ENCODE measurements around the gene EEF1E1. TPM values are rescaled to one million over a fixed set of nuclear protein-coding genes. Genes with fewer than 3 reads are reported as not detected.

Gene EEF1E1
- polyA plus RNA-seq, 3 donors, result 63.2 to 68.2 (median 64.8) TPM

DNA sequence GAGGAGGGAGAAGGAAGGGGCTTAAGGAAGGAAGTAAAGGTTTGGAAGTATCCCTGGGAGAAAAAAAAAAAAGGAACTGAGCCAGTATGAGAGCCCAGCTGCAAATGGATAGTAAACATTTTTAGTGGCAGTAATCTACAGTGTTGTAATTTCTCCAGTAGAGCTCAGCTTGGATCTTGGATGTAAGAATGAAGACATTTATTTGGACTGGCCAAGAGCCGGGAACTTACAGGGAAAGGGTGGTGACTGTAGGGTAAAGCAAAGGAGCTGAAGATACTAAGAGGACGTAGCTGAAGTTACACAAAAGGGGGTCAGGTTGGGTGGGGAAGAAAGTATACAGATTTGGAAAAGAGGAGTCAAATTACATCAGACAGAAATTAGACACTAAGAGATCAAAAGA lies 13.5 kb downstream of the EEF1E1 start:
- no peak for DNase-seq (ENCODE audit: low read depth in 3 of 3, low spot score in 2 of 3)

DNA sequence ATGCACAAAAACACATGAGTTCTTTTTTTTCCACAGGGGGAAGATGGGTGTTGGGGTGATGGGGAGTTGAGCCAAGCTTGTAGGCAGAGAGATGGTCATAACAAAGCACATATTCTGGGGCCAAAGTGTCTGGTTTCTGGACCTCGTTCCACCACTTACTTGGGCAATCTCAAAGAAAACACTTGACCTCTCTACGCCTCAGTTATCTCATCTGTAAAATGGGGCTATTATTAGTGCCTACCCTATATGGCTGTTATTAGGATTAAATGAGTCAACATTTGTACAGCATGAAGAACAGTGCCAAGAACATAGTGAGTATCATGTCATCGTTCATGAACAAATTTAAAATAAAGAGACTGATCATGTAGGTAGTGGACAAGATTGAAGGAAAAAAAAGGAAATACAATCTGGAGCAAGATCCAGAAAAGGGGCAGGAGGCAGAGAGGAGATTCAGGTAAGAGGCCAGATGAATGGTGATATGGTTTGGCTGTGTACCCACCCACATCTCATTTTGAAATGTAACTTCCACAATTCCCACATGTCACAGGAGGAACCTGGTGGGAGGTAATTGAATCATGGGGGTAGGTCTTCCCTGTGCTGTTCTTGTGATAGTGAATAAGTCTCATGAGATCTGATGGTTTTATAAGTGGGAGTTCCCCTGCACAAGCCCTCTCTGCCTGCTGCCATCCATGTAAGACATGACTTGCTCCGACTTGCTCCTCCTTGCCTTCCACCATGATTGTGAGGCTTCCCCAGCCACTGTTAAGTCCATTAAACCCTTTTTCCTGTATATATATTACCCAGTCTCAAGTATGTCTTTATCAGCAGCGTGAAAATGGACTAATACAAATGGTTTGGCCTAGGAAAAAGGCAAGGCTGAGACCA lies 14.2 kb downstream of the EEF1E1 start:
- DNase-seq (ENCODE audit: low read depth in 3 of 3, low spot score in 2 of 3), result no peak

DNA sequence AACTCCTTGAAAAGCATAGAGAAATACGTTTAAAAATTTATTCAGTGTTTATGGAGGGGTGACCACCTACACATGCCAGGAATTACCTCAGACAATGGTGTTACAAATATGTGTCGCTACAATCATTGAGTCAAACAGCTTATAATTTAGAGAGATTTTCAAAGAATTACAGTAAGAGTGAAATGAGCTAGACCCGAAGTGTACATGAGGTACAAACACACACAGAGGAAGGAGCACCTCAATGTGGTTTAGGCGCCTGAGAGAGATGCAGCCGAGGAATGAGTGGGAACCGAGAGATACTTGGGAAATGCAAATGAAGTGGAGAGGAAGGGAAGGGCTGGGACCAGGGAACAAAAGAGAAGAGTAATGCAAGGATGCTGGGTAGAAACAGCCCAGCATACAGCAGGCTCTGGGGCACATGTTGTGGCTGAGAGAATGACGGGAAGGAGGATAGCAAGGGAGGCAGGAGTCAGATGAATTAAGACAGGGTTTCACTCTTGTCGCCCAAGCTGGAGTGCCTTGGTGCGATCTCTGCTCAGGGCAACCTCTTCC lies 15.5 kb downstream of the EEF1E1 start:
- DNase-seq (ENCODE audit: low read depth in 3 of 3, low spot score in 2 of 3), result no peak

DNA sequence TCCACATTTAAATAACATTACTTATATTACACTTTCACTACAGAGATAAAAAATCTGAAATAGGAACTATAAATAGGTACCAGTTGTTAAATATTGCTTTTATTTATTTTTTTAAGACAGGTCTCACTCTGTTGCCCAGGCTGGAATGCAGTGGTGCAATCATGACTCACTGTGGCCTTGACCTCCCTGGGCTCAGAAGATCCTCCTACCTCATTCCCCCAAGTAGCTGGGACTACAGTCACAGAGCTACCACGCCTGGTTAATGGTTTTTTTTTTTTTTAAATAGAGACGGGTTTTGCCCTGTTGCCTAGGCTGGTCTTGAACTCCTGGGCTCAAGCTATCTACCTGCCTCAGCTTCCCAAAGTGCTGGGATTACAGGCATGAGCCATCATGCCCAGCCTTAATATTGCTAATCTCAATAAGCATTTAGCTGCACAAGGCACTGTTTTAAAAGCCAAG lies 17.3 kb downstream of the EEF1E1 start:
- DNase-seq (ENCODE audit: low read depth in 3 of 3, low spot score in 2 of 3), result no peak

DNA sequence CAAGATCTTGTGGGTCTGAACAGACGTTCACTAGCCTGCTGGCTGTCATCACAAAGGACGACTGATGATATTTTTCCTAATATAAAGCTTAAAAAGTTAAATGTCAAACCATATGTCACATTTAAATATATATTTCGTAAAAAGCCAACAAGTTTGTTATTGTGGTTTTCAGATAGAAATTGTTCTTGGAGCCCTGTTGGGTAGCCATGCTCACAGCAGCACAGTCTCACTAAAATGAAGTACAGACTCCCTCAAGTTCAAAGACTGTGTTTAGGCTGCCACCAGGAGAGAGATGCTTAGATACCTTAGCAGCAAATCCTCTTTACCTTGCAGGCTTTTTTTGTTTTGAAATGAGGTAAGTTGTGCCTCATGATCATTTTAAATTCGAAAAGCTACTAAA lies 17.8 kb downstream of the EEF1E1 start:
- no peak for DNase-seq (ENCODE audit: low read depth in 3 of 3, low spot score in 2 of 3)

DNA sequence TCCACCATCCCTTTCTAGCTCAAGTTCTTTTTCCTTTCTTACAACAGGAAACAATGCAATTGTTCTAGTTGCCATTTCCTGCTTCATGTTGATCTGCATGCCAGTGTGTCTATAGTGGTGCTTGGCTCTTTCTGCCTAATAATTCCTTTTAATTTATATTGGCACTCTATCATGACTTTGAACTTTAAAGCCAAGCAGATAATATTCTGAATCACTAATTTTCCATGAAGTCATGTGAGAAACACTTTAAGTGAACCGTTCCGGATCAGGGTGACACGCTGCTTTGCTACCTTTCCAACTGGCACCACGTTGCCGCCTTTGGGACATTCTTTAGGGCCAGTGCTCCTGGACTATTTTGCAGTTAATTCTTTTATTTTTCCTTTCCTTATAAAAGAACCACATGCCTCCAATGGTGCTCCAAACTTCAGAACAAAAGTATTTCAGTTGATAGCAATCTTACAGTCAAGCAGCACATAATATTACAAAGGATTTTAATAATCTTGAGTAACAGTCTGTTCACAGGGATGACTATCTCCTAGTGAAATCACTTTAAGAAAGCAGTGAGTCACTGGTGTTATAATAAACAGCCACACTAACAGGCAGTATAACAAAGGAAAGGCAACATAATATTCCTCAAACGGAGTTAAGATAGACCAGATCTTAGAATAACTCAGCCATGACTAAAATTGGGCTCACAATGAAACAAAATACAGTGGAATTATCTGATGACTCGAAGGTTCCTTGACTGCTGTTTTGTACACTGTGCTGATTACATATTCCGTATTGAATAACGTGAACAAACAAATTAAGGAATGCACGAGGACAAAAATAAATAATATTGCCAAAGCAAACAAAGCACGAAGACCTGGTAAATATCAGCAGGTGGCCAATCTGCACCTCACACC lies 19.1 kb downstream of the EEF1E1 start:
- no peak for DNase-seq (ENCODE audit: low read depth in 3 of 3, low spot score in 2 of 3)

DNA sequence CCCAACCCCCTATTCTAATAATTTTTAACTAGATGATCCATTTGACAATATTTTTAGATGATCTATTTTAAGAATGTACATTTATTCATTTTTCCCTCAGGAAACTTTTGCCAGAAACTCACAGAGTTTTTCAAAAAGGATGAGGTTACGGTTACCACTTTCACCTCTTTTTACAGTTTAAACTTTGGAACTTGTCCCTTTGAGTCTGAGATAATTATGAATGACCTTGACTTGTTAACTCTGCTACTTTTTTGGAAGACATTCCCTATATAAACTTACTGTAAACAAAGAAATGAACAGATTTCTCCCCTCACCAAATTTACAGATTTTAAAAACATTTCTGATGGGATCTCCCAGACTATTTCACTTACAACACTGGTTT lies 19.8 kb downstream of the EEF1E1 start:
- no peak for DNase-seq (ENCODE audit: low read depth in 3 of 3, low spot score in 2 of 3)

DNA sequence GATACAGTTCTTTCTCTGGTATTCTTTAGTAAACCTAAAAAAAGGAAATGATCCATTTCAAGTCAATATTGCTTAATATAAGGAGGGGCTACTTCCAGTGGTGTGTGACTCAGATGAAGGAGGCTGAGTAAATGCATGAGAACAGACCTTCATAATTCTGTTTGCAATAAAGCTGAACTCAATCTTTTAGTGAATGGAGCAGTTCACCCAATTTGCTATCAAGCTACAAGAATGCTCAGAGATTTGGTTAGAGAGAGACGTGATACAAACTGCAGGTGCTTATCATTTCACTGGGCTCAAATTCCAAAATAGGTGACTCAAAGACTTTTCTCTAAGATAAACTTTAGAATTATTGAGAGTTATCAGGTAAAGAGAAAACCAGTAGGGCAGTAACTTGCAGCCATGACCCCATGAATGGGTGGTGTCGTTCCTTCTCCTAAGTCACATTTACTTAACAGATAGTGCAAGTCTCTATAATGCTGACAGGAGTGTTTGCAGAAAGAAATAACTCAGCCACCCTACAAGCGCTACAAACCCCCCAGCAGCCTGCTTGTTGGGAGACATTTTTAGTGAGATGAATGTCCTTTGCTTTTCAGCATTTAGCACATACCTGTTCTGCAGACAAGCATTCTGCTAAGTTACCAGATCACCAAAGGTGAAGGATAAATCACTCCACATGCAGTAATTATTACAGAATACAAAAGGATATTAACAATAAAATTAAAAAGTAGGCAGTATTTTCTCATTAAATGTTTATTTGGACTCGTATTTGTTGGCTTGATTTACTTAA lies 21.8 kb downstream of the EEF1E1 start:
- no peak for DNase-seq (ENCODE audit: low read depth in 3 of 3, low spot score in 2 of 3)

DNA sequence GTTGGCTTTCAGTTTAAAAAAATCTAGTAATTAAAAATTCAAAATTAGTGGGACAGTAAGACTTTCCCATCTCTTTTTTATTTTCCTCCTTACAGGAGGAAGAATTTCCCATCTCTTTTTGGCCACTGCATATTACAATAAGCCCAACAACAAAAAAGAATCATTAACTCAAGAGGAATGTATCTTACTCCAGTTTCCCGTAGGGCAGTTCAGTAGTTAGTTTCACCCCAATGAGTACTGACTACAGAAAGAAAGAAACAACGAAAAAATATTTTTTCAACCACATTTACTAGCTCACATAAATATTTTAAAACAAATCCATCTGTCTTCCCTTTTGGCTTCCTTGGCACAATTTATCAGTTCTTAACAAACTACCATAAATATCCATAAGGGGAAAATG lies 23.2 kb downstream of the EEF1E1 start:
- DNase-seq (ENCODE audit: low read depth in 3 of 3, low spot score in 2 of 3), result no peak

DNA sequence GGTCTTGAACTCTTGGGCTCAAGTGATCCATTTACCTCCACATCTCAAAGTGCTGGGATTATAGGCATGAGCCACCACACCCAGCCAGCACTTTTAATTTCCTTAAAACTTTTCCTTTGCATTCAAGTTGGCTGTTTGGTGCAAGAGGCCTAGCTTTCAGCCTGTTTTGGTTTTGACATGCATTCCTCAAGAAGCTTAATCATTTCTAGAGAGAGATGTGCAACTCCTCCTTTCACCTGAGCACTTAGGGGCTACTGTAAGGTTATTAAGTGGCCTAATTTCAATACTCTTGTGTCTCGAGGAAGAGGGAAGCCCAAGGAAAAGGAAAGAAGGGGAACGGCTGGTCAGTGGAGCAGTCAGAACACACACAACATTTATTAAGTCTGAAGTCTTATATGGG lies 24.4 kb downstream of the EEF1E1 start:
- DNase-seq (ENCODE audit: low read depth in 3 of 3, low spot score in 2 of 3), result no peak

DNA sequence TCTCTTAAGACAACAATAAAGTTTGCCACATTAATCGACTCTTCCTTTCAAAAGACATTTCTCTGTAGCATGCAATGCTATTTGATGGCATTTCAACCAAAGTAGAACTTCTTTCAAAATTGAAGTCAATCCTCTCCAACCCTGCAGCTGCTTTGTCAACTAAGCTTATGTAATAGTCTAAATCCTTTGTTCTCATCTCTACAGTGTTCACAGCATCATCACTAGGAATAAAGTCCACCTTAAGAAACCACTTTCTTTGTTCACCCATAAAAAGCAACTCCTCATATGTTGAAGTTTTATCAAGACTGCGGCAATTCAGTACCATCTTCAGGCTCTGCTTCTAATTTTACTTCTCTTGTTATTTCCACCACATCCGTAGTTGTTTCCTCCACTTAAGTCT lies 26.6 kb downstream of the EEF1E1 start:
- no peak for DNase-seq (ENCODE audit: low read depth in 3 of 3, low spot score in 2 of 3)

DNA sequence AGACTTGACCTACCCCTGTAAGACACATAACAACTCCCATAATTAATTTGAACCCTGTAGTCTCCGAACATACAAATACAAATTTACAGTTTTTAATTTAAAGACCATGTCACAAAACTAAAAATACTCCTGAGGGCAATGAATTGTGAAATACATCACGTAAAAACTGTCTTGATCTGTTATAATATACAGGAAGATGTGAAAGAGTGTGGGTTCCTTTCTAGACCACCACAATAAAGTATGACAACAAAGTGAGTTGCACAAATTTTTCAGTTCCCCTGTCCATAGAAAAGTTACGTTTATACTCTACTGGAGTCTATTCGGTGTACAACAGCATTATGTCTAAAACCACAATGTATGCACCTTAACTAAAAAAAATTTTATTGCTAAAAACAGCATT lies 27.2 kb downstream of the EEF1E1 start:
- DNase-seq (ENCODE audit: low read depth in 3 of 3, low spot score in 2 of 3), result no peak

DNA sequence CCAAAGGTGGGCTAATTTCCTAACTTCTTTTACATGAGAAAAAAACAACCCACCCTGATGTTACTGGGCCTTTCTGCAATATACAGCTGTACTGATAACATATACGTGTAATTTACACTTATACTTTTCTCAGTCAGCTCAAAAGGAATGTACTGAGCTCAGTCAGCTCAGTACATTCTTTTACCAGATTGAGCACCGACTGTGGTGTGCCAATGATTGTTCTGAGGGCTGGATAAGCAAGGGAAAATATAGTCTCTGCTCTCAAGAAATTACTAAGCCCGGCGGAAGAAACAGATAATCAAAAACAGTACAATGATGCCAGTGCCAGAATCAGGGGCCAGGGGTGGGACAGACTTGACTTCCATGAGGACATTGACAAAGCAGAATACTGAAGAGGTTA lies 28.1 kb downstream of the EEF1E1 start:
- DNase-seq (ENCODE audit: low read depth in 3 of 3, low spot score in 2 of 3), result no peak

DNA sequence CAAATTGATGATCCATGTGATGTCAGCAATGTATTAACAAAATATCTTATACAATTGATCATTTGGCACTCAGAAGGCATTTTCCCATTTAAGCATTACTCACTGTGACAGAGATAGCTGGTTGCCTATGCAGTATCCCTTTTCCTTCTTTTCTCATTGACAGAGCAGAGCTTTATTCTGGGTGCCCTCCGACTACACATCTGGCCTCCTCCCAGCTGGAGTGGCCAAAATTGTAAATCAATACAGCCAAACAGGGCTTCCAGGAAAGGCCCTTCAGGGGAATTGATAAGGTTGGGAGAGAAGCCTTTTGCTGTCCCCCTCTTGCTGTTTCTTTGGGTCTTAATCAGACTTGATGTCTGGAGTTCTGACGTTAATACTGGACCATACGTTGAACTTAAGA lies 28.6 kb downstream of the EEF1E1 start:
- no peak for DNase-seq (ENCODE audit: low read depth in 3 of 3, low spot score in 2 of 3)

DNA sequence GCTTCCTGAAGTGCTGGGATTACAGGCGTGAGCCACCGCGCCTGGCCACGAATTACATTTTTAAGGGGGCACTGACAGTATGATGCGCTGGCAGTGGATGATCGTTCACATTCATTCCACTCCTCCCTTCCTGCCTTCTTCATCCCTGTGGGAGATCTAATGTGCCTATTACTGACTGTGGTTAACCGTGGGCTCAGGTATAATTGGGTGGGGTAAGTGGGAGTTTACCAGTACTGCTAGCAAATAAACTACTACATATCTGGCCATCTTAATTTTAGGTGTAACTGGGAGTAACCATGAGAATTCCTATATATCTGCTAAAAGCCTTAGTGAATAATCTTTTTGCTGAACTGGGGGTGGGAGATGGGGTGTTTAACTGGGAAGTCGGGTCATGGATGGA lies 31.6 kb downstream of the EEF1E1 start:
- no peak for DNase-seq (ENCODE audit: low read depth in 3 of 3, low spot score in 2 of 3)

DNA sequence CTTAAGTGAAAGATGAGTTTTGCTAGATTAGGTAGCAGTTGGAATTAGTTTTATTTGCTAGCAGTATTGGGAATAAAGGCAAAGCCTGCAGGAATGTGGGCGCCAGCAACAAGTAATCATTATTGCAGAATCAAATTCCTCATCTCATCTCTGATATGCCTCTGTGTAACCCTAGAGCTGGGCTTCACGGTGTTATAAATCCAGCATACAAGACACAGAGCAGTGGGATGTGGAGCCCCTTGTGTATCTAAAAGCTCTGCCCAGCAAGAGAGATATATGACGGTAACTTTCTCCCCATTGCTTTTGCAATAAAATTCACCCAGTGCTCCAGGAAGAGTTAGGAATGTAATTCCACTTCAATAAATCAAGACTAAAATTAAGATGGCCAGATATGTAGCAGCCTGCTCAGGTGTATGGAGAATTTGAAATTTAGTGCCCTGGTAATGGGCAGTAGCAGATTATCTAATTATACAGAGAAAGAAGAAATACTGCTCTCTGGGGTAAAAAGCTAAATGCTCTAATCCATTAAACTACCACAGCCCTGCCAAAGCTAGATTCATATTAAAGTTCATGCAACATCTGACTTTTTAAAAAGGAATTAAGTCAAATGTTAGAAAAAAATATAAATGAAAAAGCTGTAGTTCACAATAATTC lies 32.6 kb downstream of the EEF1E1 start:
- no peak for DNase-seq (ENCODE audit: low read depth in 3 of 3, low spot score in 2 of 3)

DNA sequence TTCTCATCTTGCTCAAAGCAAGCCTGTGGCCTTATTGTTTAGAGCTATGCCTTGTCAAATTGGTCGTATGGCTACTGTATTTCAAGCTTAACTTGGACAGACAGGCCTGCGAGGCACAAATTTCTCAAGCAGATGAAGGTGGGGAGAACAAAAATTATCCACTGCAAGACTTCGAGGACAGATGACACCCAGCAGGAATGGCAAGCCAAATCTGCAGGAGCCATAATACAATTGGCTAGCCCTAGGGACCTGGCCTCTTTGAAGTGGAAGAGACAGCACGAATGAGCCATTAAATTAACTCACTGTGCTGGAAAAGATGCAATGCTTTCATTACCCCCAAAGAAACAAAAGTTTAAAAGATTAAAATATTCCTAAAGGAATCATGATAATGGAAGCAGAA lies 33.2 kb downstream of the EEF1E1 start:
- DNase-seq (ENCODE audit: low read depth in 3 of 3, low spot score in 2 of 3), result no peak

DNA sequence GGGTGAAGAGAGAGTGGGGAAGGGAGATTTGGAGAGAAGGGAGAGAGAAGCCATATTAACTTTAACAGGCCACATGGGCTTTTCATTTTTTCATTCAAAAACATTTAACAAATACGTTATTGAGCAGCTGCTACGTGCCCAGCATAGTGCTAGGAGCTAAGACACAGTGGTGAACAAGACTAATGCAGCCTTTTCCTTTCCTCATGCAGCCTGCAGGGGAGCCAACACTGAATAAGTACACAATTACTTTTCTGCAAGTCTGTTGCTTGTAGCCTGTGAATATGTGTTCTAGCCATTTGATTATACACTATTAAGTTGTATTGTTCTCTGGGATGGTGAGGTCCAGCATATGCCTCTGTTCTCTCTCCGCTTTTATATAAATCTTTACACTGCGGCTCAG lies 36.2 kb downstream of the EEF1E1 start:
- no peak for DNase-seq (ENCODE audit: low read depth in 3 of 3, low spot score in 2 of 3)

DNA sequence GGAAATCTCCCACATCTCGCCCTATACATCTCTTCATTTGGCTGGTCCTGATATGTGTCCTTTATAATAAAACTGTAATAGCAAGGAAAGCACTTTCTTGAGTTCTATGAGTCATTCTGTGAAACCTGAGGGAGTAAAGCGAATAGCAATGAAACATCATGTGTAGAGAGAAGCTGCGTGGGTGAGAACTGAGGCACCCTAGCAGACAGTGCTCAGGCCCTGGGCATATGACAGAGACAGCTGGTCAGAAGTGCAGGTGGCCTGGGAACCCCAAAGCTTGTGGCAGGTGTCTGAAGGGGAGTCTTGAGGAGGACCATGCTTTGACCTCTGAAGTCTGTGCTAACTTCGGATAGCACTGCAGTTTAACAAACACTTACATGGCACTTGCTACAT lies 36.8 kb downstream of the EEF1E1 start:
- no peak for DNase-seq (ENCODE audit: low read depth in 3 of 3, low spot score in 2 of 3)
